Peyer's patch (tissue), 4 donors: ENCODE data around the gene AP2A2.

Source experiments
- CTCF ChIP-seq, 6 experiments: fragments of 450-650 bp in 4 of 6; fragments of 200-600 bp in 2 of 6; sonication (generic) in 1 of 6; IDR thresholded peaks; one replicate each; pipeline ENCODE4 v1.5.1; 2017 to 2019; ENCODE audit warnings: antibody characterized with exemption in 6 of 6, mild to moderate bottlenecking in 3 of 6, moderate library complexity in 1 of 6
- POLR2A ChIP-seq, 2 donors: fragments of 450-650 bp; IDR thresholded peaks; one replicate each; pipeline ENCODE4 v1.5.1; 2017; ENCODE audit warnings: antibody characterized with exemption in 2 of 2, mild to moderate bottlenecking in 2 of 2, moderate library complexity in 2 of 2

- TF ChIP-seq POLR2A (IDR thresholded peaks at IDR 0.05) (no peak), CTCF (IDR thresholded peaks at IDR 0.05) (no peak)
Measured at GRCh38 chr11:1041149-1041467, 115.4 kb downstream of the AP2A2 start.
